Osteoblast (primary cell): Measurements from ENCODE around the gene SCAI. TPM values are rescaled to one million over a fixed set of nuclear protein-coding genes. Genes with fewer than 3 reads are reported as not detected.

Experiments used
- DNase-seq: peaks from one replicate; pipeline ENCODE4 v3.0.0; 2011; ENCODE audit warnings: low spot score, mixed read lengths; ENCODE audit not compliant: insufficient read length; ENCODE audit errors: missing footprints
- H2AFZ ChIP-seq: 2 replicates; pipeline ENCODE4 v1.6.0; 2011; ENCODE audit warnings: mild to moderate bottlenecking, low read length
- H3K27ac ChIP-seq: 2 replicates; pipeline ENCODE4 v1.5.1; 2011; ENCODE audit warnings: mild to moderate bottlenecking, low read depth, low read length, moderate library complexity
- H3K27me3 ChIP-seq: 2 replicates; pipeline ENCODE4 v1.6.0; 2012; ENCODE audit warnings: mild to moderate bottlenecking, control low read depth, inconsistent platforms, low read length, moderate library complexity; ENCODE audit not compliant: insufficient read depth
- H3K36me3 ChIP-seq: 2 replicates; pipeline ENCODE4 v1.5.1; 2011; ENCODE audit warnings: mild to moderate bottlenecking, low read length, control low read depth, moderate library complexity; ENCODE audit not compliant: insufficient read depth
- H3K4me1 ChIP-seq: 2 replicates; pipeline ENCODE4 v1.5.1; 2011; ENCODE audit warnings: mild to moderate bottlenecking, low read length, control low read depth, moderate library complexity; ENCODE audit not compliant: insufficient read depth
- H3K4me2 ChIP-seq: 2 replicates; pipeline ENCODE4 v1.6.0; 2011; ENCODE audit warnings: mild to moderate bottlenecking, low read length; ENCODE audit not compliant: insufficient read depth
- H3K4me3 ChIP-seq: fragments of 200-600 bp; sonication (generic); 3 replicates; pipeline ENCODE4 v1.5.1; 2012; ENCODE audit warnings: mild to moderate bottlenecking, low read length, inconsistent platforms; ENCODE audit not compliant: insufficient read depth
- H3K79me2 ChIP-seq: 2 replicates; pipeline ENCODE4 v1.6.0; 2012; ENCODE audit warnings: mild to moderate bottlenecking, low read length, control low read depth, inconsistent platforms; ENCODE audit not compliant: insufficient read depth
- H3K9me3 ChIP-seq: 2 replicates; pipeline ENCODE4 v1.5.1; 2011; ENCODE audit warnings: low read depth, low read length, control low read depth
- H4K20me1 ChIP-seq: 2 replicates; pipeline ENCODE4 v1.6.0; 2012; ENCODE audit warnings: mild to moderate bottlenecking, low read length, control low read depth; ENCODE audit not compliant: insufficient read depth
- total RNA-seq: library from RNA; depleted of rRNA; stranded (reverse); fragments of >200 nt; gene quantifications from 2 replicates; pipeline ENCODE4 v1.2.3, GENCODE V29; 2012
- TF ChIP-seq, protein P1 (sequence below): IDR thresholded peaks from 2 replicates; pipeline ENCODE4 v1.5.1; 2011; ENCODE audit warnings: mild to moderate bottlenecking, low read depth, low read length, moderate library complexity; ENCODE audit errors: extremely low read depth

The SCAI gene
- total RNA-seq, 1 donor = 11.2 TPM

DNA sequence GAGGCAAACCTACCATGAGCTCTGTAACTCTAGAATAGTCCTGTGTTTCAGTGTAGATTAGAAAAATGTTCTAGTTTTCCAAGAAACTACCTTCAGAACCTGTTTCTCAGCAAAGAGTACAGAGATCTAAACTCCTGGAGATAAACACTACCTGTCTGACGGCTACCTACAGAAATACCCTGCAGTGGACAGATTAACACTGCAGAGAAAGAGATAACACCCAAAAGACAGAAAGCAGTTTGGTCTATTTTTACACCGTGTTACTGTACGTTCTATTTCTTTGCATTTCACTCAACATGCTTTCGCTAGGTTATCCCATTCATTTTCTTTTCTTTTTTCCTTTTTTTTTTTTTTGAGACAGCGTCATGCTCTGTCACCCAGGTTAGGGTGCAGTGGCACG is 11.6 kb downstream of the SCAI start:
- TF ChIP-seq, protein P1, sequence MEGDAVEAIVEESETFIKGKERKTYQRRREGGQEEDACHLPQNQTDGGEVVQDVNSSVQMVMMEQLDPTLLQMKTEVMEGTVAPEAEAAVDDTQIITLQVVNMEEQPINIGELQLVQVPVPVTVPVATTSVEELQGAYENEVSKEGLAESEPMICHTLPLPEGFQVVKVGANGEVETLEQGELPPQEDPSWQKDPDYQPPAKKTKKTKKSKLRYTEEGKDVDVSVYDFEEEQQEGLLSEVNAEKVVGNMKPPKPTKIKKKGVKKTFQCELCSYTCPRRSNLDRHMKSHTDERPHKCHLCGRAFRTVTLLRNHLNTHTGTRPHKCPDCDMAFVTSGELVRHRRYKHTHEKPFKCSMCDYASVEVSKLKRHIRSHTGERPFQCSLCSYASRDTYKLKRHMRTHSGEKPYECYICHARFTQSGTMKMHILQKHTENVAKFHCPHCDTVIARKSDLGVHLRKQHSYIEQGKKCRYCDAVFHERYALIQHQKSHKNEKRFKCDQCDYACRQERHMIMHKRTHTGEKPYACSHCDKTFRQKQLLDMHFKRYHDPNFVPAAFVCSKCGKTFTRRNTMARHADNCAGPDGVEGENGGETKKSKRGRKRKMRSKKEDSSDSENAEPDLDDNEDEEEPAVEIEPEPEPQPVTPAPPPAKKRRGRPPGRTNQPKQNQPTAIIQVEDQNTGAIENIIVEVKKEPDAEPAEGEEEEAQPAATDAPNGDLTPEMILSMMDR = no peak
- Histone ChIP-seq H3K4me1 (peaks cover 7% of the 10 kb centered on the region), H3K27me3 (no peaks in the 10 kb centered on the region), H4K20me1 (no peaks in the 10 kb centered on the region), H3K79me2 (peaks cover 11% of the 10 kb centered on the region), H3K36me3 (no peaks in the 10 kb centered on the region), H2AFZ (no peak overlapping the region), H3K4me2 (no peak overlapping the region), H3K4me3 (no peak overlapping the region), H3K9me3 (peaks cover 2% of the 10 kb centered on the region), H3K27ac (no peak overlapping the region)
- DNase-seq = no peak

DNA sequence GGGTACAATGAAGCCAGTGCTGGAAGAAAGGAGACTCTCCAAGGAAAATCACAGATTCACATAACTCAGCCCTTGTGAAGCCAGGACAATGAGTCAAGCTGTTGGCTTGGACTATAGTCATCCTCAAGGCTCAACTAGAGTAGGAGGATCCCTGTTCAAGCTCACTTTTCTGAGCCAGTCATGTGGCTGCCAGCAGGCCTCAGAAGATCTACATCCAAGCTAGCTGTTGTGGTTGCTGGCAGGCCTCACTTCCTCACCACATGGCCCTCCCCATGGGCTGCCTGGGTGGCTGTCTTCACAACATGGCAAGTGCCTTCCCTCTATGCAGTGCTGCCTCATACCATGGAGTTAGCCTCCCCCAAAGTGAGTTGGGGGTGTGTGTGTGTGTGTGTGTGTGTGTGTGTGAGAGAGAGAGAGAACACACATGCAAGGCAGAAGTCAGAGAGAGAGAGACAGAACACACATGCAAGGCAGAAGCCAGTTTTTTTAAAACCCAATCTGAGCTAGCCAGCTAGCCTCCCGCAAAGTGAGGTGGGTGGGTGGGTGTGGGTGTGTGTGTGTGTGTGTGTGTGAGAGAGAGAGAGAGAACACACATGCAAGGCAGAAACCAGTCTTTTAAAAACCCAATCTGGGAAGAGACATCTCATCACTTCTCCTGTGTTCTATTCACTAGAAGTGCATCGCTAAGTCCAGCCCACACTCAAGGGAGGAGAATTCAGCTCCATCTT is 17.1 kb downstream of the SCAI start:
- H3K9me3 ChIP-seq = no peaks in the 10 kb centered on the region
- H3K4me2 ChIP-seq = peak overlapping the region; percentile 74
- peaks cover 9% of the 10 kb centered on the region for H3K79me2 ChIP-seq
- peaks cover 18% of the 10 kb centered on the region for H3K4me1 ChIP-seq
- H3K27me3 ChIP-seq = no peaks in the 10 kb centered on the region
- DNase-seq = peak; percentile 96
- H3K4me3 ChIP-seq = peak overlapping the region; percentile 0
- TF ChIP-seq, protein P1 = no peak
- H3K36me3 ChIP-seq = no peaks in the 10 kb centered on the region
- no peak overlapping the region for H2AFZ ChIP-seq
- peak overlapping the region; percentile 39 for H3K27ac ChIP-seq
- no peaks in the 10 kb centered on the region for H4K20me1 ChIP-seq

DNA sequence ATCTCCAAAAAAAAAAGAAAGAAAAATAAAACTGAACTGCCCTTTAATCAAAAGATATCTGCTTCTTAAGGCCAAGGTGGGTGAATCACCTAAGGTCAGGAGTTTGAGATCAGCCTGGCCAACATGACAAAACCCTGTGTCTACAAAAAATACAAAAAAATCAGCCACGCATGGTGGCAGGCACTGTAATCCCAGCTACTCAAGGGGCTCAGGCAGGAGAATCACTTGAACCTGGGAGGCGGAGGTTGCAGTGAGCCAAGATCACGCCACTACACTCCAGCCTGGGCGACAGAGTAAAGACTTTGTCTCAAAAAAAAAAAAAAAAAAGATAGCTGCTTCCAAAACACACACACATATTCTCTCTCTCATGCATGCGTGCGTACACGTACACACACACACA is 17.8 kb downstream of the SCAI start:
- Histone ChIP-seq H2AFZ (no peak overlapping the region), H3K4me1 (peaks cover 20% of the 10 kb centered on the region), H4K20me1 (no peaks in the 10 kb centered on the region), H3K79me2 (peaks cover 9% of the 10 kb centered on the region), H3K9me3 (no peaks in the 10 kb centered on the region), H3K27me3 (no peaks in the 10 kb centered on the region), H3K4me2 (peak overlapping the region; percentile 74), H3K27ac (peak overlapping the region; percentile 39), H3K4me3 (peak overlapping the region; percentile 0), H3K36me3 (no peaks in the 10 kb centered on the region)
- TF ChIP-seq, protein P1 = no peak
- DNase-seq = no peak

DNA sequence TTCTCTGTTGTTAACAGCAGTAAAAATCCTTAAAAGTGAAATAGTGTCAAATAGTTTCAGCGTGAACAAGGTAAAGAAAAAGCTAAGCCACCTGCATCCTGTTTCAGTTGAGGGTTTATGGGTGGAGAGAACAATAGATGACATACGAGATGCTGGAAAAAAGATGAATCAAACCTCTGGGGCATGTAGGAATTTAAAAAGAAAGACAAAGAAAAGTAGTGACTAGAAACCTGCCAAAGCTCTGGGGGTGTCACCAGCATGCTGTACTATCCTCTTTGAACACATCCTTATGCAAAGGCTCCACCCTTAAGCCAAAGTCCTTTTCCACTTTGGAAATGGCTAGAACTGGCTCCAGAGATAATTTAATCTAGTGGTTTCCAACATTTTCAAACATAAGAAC is 22.2 kb downstream of the SCAI start:
- Histone ChIP-seq H3K9me3 (no peaks in the 10 kb centered on the region), H3K27ac (no peak overlapping the region), H3K4me1 (peaks cover 16% of the 10 kb centered on the region), H3K4me2 (no peak overlapping the region), H3K4me3 (no peak overlapping the region), H3K79me2 (peaks cover 9% of the 10 kb centered on the region), H2AFZ (no peak overlapping the region), H3K36me3 (no peaks in the 10 kb centered on the region), H3K27me3 (no peaks in the 10 kb centered on the region), H4K20me1 (no peaks in the 10 kb centered on the region)
- TF ChIP-seq, protein P1 = no peak
- no peak for DNase-seq
